ENCODE results near the gene SERINC4. TPM values are rescaled to one million over a fixed set of nuclear protein-coding genes. Genes with fewer than 3 reads are reported as not detected.
A peak's percentile ranks its signal among the peaks of the same experiment; 100 is the strongest.

The SERINC4 gene
- total and polyA plus RNA-seq, 9 of the 15 experiments (the other 6 are each of a cell fraction or from before 2014, with no cell fraction given): 0.14 to 0.86 (median 0.18) TPM; not detected in 2

- TF ChIP-seq SAP30 (IDR thresholded peaks at IDR 0.05; ENCODE audit: borderline replicate concordance, insufficient read depth, low read depth, low read length, poor library complexity, severe bottlenecking) (peak; percentile 93), ZNF778 (CRISPR knock-in tag; IDR thresholded peaks at IDR 0.05) (no peak), NUFIP1 (IDR thresholded peaks at IDR 0.05; ENCODE audit: partially characterized antibody) (no peak), THRB (CRISPR knock-in tag; conservative IDR thresholded peaks at IDR 0.05) (peak; percentile 85), SIX5 (IDR thresholded peaks at IDR 0.05; ENCODE audit: borderline replicate concordance in 1 of 2, insufficient read depth in 1 of 2, low read depth in 1 of 2, low read length in 2 of 2) (no peak), GABPA (tag; conservative IDR thresholded peaks at IDR 0.05; ENCODE audit: low read depth) (peak; percentile 94), FOXK2 (conservative IDR thresholded peaks at IDR 0.05 in 1 of 2, IDR thresholded peaks at IDR 0.05 in 1 of 2; ENCODE audit: low read depth in 2 of 2) (peak; percentile 85 to 92), ETS1 (conservative IDR thresholded peaks at IDR 0.05; ENCODE audit: control insufficient read depth, low read depth, low read length) (peak; percentile 74), SMAD1 (IDR thresholded peaks at IDR 0.05; ENCODE audit: low read depth, low read length, partially characterized antibody) (peak; percentile 79), RB1 (IDR thresholded peaks at IDR 0.05; ENCODE audit: low read depth) (peak; percentile 19; the same call in 1 of the 2 replicates), HDAC3 (IDR thresholded peaks at IDR 0.05; ENCODE audit: borderline replicate concordance, partially characterized antibody) (no peak), E2F8 (IDR thresholded peaks at IDR 0.05; ENCODE audit: low read depth, partially characterized antibody) (peak; percentile 92), MCM2 (IDR thresholded peaks at IDR 0.05; ENCODE audit: low read depth) (no peak), DMBX1 (CRISPR knock-in tag; IDR thresholded peaks at IDR 0.05; ENCODE audit: borderline replicate concordance) (no peak), DIDO1 (tag; IDR thresholded peaks at IDR 0.05; ENCODE audit: low read depth) (0 out of 2 replicates have a peak, but pooled peaks have one; percentile 35), TBP (optimal IDR thresholded peaks at IDR 0.05; ENCODE audit: low read depth, low read length) (peak; percentile 69), KDM5B (IDR thresholded peaks at IDR 0.05; ENCODE audit: insufficient replicate concordance, low read depth, low read length) (peak; percentile 83), TOE1 (IDR thresholded peaks at IDR 0.05; ENCODE audit: borderline replicate concordance) (peak; percentile 76; the same call in 1 of the 2 replicates), TOE1 (CRISPR knock-in tag; IDR thresholded peaks at IDR 0.05; ENCODE audit: borderline replicate concordance, low read depth) (no peak), LEF1 (IDR thresholded peaks at IDR 0.05) (no peak), CEBPB (tag; IDR thresholded peaks at IDR 0.05) (peak; percentile 48), E2F3 (CRISPR knock-in tag; IDR thresholded peaks at IDR 0.05) (no peak)
These were observed 494 bp upstream of the SERINC4 start, which contains the start of gene HYPK (continued) for GRCh38 chr15:43800286-43801141.
